Transverse colon (tissue), 4 donors: Measurements from ENCODE around the gene RABGAP1L. TPM values are rescaled to one million over a fixed set of nuclear protein-coding genes. Genes with fewer than 3 reads are reported as not detected.
A peak's percentile ranks its signal among the peaks of the same experiment; 100 is the strongest.
"Not testable (repeated sequence)": the region's sequence is repeated elsewhere in the genome, so short reads cannot be mapped to it uniquely, and the experiment has no call there.

Experiments
- DNase-seq: peaks from one replicate; pipeline ENCODE4 v3.0.0-alpha.2; 2019
- H3K27ac ChIP-seq, 4 donors: fragments of 200-600 bp; sonication (generic); 2 replicates each; pipeline ENCODE4 v1.5.1; 2016 to 2018; ENCODE audit warnings: inconsistent platforms in 4 of 4
- H3K27me3 ChIP-seq: fragments of 200-600 bp; sonication (generic); 2 replicates; pipeline ENCODE4 v1.5.1; 2017; ENCODE audit warnings: inconsistent platforms
- H3K36me3 ChIP-seq, 4 donors: fragments of 200-600 bp; sonication (generic); 2 replicates each; pipeline ENCODE4 v1.5.1; 2017 to 2019; ENCODE audit warnings: inconsistent platforms in 4 of 4
- H3K4me1 ChIP-seq, 4 donors: fragments of 200-600 bp; sonication (generic); 2 replicates each; pipeline ENCODE4 v1.5.1; 2017 to 2020; ENCODE audit warnings: inconsistent platforms in 4 of 4
- H3K4me3 ChIP-seq, 4 donors: fragments of 200-600 bp; sonication (generic); 1 replicate in 1 of 4; 2 replicates in 3 of 4; pipeline versions ENCODE4 v1.5.1 to v1.6.1; 2017 to 2019; ENCODE audit warnings: inconsistent platforms in 4 of 4
- H3K9me3 ChIP-seq, 2 donors: fragments of 200-600 bp; sonication (generic); 2 replicates each; pipeline ENCODE4 v1.5.1; 2017 to 2019; ENCODE audit warnings: inconsistent platforms in 2 of 2
- CTCF ChIP-seq, 5 experiments: fragments of 200-600 bp in 3 of 5; fragments of 450-650 bp in 2 of 5; sonication (generic) in 3 of 5; IDR thresholded peaks; 1 replicate in 2 of 5; 2 replicates in 3 of 5; pipeline ENCODE4 v1.5.1; 2016 to 2017; ENCODE audit warnings: antibody characterized with exemption in 5 of 5, inconsistent platforms in 3 of 5, mild to moderate bottlenecking in 2 of 5, moderate library complexity in 1 of 5
- EP300 ChIP-seq: sonication (generic); formaldehyde crosslinking; IDR thresholded peaks from one replicate; pipeline ENCODE4 v1.6.1; 2017; ENCODE audit warnings: antibody characterized with exemption, low read depth
- POLR2A ChIP-seq: fragments of 450-650 bp; IDR thresholded peaks from one replicate; pipeline ENCODE4 v1.6.1; 2016; ENCODE audit warnings: antibody characterized with exemption, mild to moderate bottlenecking, moderate library complexity
- POLR2AphosphoS5 ChIP-seq, 3 donors: sonication (generic); formaldehyde crosslinking; IDR thresholded peaks; one replicate each; pipeline ENCODE4 v1.6.1; 2016; ENCODE audit warnings: antibody characterized with exemption in 3 of 3
- WGBS, 2 donors: methylation state at CpG; one replicate each; pipeline ENCODE4 v1.1.5; 2018; ENCODE audit warnings: low coverage in 1 of 2; 5-methylcytosine and 5-hydroxymethylcytosine counted together
- in situ Hi-C, 4 donors: fragments of 200-750 bp; cut with MboI; loops; one replicate each; pipeline versions ENCODE4 v1.15.0 to v1.15.1; 2017; ENCODE audit warnings: low sequenced_read_pairs in 3 of 4, low pct_ligation_motif_present in 1 of 4, low pct_unique_long_range_greater_than_20kb in 1 of 4
- intact Hi-C: fragments of 100-400 bp; cut with DNase I; formaldehyde crosslinking; loops from one replicate; pipeline ENCODE4 v1.15.1; 2023; ENCODE audit warnings: low total_unique reads
- total RNA-seq, 4 donors: library from RNA; depleted of rRNA; stranded (reverse); fragments of >200 nt; gene quantifications; one replicate each; pipeline ENCODE4 v1.1.0, GENCODE V29; 2016

The RABGAP1L gene
- total RNA-seq, 4 donors from 2014 or later = 68.9 to 127 (median 99.9) TPM

DNA sequence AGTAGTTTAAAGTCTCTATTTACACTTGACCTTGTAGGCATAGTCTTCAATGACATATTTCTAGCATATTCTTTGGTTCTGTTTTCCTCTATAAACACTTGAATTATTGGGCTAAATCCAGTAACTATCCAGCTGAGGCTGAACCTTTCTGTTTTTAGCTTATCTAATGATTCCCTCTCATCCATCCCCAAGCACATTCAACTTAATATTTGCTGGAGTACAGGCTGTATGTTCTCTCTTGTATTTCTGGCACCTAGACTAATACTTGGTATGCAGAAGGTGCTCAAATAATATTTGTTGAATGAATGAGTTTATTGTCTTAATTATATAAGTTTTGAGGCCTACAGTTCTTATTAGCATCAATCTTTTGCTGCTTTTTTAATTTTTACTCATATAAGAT is 88.7 kb downstream of the RABGAP1L start:
- H3K36me3 ChIP-seq = peaks cover 0 to 4% (median 0%) of the 10 kb centered on the region in 4 donors
- H3K27ac ChIP-seq = no peak overlapping the region
- in situ Hi-C loops (no loop called here), intact Hi-C loops (no loop called here)
- no peak for DNase-seq
- no peaks in the 10 kb centered on the region for H3K9me3 ChIP-seq
- H3K4me3 ChIP-seq = no peak overlapping the region
- no peaks in the 10 kb centered on the region for H3K4me1 ChIP-seq
- H3K27me3 ChIP-seq = no peaks in the 10 kb centered on the region
- TF ChIP-seq CTCF (IDR thresholded peaks at IDR 0.05) = no peak
- no peak for TF ChIP-seq EP300
- TF ChIP-seq POLR2A = no peak
- no peak for TF ChIP-seq POLR2AphosphoS5 (IDR thresholded peaks at IDR 0.05)

- H3K4me1 ChIP-seq, intact Hi-C loops, H3K36me3 ChIP-seq, DNase-seq, H3K27ac ChIP-seq, H3K9me3 ChIP-seq, H3K4me3 ChIP-seq, H3K27me3 ChIP-seq: not testable (repeated sequence)
- in situ Hi-C loops = loop anchor here in 2 of 4 donors (10.0 to 25.0 kb wide), 2 partner anchors 488 to 731 kb away; partner anchors contain the start of gene CACYBP (in 1 of the 2)
- 97 to 100% methylated on average over 9 to 14 of the region's 14 CpGs for WGBS, 2 donors
These were observed 97.1 kb downstream of the RABGAP1L start for GRCh38 chr1:174256386-174256785.

DNA sequence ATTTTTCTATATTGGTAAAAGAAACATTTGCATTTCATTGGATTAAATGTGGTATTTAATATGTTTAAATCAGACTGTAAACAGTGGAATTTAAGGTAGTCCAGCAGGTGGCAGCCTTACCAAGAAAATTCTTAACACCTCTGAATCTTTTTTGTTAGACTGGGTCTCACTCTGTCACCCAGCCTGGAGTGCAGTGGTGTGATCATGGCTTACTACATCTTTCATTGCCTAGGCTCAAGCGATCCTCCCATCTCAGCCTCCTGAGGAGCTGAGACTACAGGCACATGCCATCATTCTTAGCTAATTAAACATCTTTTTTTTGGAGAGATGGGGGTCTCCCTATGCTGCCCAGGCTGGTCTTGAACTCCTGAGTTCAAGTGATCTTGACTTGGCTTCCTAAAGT is 98.8 kb downstream of the RABGAP1L start:
- DNase-seq = peak; percentile 33
- WGBS, 2 donors = 60 to 84% methylated on average over 1 of the region's 1 CpG
- H3K4me1 ChIP-seq = no peaks in the 10 kb centered on the region
- intact Hi-C loops = no loop called here
- in situ Hi-C loops = loop anchor here in 2 of 4 donors (10.0 to 25.0 kb wide), 2 partner anchors 487 to 729 kb away; partner anchors contain the start of gene CACYBP (in 1 of the 2)
- H3K9me3 ChIP-seq = no peaks in the 10 kb centered on the region
- TF ChIP-seq POLR2AphosphoS5 (IDR thresholded peaks at IDR 0.05) (no peak), CTCF (IDR thresholded peaks at IDR 0.05) (peak; percentile 45 to 55 (median 49)), EP300 (no peak), POLR2A (no peak)
- H3K27me3 ChIP-seq = no peaks in the 10 kb centered on the region
- no peak overlapping the region for H3K4me3 ChIP-seq
- no peaks in the 10 kb centered on the region for H3K36me3 ChIP-seq
- H3K27ac ChIP-seq = no peak overlapping the region

GRCh38 chr1:174262349-174263241 is 103.3 kb downstream of the RABGAP1L start:
- Histone ChIP-seq H3K27ac (no peak overlapping the region), H3K36me3 (no peaks in the 10 kb centered on the region), H3K27me3 (no peaks in the 10 kb centered on the region), H3K9me3 (no peaks in the 10 kb centered on the region), H3K4me1 (peaks cover 0 to 8% (median 2%) of the 10 kb centered on the region in 4 donors), H3K4me3 (no peak overlapping the region)
- in situ Hi-C loops = loop anchor here in 3 of 4 donors (5.0 to 25.0 kb wide), 3 partner anchors 480 to 725 kb away; partner anchors contain the start of gene CACYBP (in 1 of the 3)
- 67 to 75% methylated on average over 1 to 3 of the region's 3 CpGs for WGBS, 2 donors
- no peak for DNase-seq
- TF ChIP-seq CTCF (IDR thresholded peaks at IDR 0.05) = peak; percentile 52 to 66 (median 61)
- no peak for TF ChIP-seq POLR2AphosphoS5 (IDR thresholded peaks at IDR 0.05)
- intact Hi-C loops = no loop called here
